DOHH2 (cell line): ENCODE measurements around the gene ZSCAN22.

Experiments used
- CTCF ChIP-seq: fragments of 200-600 bp; sonication (generic); IDR thresholded peaks from one replicate; pipeline ENCODE4 v1.5.1; 2014; ENCODE audit warnings: antibody characterized with exemption, mild to moderate bottlenecking, low read depth, low read length; ENCODE audit not compliant: poor library complexity, severe bottlenecking
- EZH2phosphoT487 ChIP-seq: fragments of 200-600 bp; sonication (generic); IDR thresholded peaks from 2 replicates; pipeline ENCODE4 v1.6.1; 2017; ENCODE audit warnings: borderline replicate concordance, mild to moderate bottlenecking, antibody characterized with exemption, low read length, moderate library complexity, mixed read lengths

DNA sequence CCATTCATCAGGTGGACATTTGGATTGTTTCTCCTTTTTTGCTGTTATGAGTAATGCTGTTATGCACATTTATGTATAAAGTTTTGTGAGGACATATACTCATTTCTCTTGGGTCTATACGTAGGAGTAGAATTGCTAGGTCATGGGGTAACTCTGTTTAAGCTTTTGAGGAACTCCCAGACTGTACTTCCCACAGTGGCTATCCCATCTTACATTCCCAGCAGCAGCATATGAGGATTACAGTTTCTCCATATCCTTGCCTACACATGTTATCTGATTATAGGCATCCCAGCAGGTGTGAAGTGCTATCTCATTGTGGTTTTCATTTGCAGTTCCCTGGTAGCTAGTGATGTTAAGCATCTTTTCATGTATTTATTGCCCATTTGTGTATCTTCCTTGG lies 5.9 kb downstream of the ZSCAN22 start:
- TF ChIP-seq CTCF (no peak), EZH2phosphoT487 (no peak)
